Muscle of arm (tissue), 12 donors: ENCODE results near the gene ARHGEF11. TPM values are rescaled to one million over a fixed set of nuclear protein-coding genes. Genes with fewer than 3 reads are reported as not detected.

Source experiments
- DNase-seq: peaks from one replicate; pipeline ENCODE4 v3.0.0-alpha.2; 2013
- polyA plus RNA-seq, 12 donors: library from polyadenylated mRNA; unstranded; fragments of 120-200 nt; gene quantifications; one replicate each; pipeline ENCODE4 v1.2.1, GENCODE V29; 2013; ENCODE audit not compliant: insufficient read length in 12 of 12

ARHGEF11 gene
- polyA plus RNA-seq, 12 donors = 18.3 to 29.1 (median 20.6) TPM; not detected in 1

DNA sequence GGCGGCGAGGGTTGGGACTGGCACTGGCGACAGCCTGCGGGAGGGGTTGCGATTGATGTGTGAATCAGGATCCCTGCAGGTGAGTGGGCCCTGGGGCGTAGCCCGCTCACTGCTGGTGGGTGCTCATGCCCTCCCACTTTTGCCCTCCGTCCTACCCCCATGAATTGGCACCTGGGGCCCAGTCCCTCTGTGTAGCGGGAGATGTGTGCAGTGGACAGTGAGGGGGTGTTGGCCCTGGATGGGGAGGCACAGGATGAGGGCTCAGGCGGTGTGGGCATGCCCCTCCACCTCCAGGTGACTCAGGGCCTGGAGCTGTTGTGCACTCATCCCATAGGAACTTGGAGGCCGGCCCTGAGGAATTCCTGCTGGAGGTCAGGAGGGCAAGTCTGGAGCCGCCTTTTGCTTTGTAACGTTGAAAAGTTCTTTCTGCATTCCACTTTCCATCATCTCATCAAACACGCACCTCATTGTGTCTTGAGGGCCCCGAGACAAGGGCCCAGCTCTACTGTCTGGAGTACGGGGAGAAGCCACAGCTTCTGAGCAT lies 149.0 kb downstream of the ARHGEF11 start:
- DNase-seq = no peak

DNA sequence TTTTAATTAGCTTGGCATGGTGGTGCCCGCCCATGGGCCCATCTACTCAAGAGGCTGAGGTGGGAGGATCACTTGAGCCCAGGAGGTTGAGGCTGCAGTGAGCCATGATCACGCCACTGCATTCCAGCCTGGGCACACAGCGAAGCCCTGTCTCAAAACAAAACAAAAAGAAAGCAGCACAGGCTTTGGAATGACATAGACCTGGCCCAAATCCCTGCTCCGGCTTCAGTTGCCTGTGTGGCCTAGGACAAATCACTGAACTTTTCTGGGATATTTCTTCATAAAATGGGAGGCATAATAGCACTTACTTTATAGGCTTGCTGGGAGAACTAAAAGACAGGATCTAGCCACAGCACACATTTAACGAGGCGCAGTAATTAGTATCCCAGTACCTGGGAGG lies 149.6 kb downstream of the ARHGEF11 start:
- no peak for DNase-seq

DNA sequence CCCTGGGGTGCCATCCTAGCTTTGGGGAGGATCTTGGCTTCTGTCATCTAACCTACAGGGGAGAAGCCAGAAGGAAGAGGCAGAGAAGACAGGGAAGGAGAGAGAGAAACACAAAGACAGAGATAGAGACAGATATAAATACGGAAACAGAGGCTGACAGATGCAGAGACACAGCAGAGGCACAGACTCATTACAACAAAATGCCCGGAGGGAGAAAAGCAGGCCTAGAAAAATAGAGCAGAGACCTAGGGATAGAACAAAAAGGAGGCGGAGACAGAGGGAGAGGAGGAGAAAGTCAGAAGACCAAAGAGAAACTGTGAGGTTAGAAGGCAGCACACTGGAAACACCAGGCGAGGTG lies 150.1 kb downstream of the ARHGEF11 start:
- DNase-seq = no peak

DNA sequence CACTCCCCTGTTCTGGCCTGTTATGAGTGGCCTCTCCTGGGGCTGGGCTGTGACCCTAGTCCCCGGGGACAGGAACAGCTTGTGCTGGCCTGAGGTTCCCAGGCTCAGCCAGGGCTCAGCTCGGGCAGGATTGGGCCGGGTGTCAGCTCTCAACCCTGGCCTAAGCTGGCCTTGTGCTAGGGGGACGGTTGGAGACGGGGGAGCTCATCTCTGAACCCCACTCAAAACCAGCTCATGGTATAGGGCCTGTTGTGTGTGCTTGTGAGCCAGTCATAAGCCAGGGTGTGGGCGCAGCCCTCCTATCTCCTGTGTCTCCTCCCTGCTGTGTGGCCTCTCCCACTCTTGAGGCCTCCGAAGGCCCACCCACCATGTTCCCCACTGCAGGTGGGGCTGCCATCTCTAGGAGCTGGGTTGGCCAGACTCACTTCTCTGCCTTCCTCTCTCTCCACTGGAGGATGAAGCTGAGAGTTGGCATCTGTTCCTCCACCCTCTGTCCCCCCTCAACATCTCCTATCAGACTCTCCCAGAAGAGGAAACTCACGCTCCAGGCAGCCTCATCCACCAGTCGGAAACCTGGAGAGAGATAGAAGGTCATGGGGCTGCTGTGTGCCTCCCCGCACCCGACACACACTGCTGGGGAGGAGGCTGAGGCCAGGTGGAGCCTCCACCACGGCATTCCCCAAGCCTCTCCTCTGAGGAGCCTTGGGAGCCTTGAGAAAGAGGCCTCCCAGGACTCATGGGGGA lies 150.7 kb downstream of the ARHGEF11 start:
- no peak for DNase-seq

DNA sequence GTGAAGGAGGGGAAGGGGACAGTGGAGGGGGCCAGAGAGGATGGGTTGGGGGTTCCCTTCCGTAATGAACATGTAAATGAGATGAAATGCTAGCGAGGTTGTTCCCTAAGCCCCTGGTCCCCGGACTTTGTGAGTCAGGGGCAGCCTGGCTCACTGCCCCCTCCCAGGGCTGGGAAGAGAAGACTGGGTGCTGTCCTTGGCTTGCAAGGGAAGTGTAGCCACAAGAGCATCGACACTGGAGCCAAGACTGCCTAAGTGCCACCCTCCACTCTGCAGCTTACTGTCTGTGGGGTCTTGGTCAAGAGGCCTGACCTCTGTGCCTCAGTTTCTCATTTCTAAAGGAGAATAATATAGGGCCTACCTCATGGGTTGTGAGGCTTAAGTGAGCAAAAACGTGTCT lies 151.5 kb downstream of the ARHGEF11 start:
- no peak for DNase-seq

DNA sequence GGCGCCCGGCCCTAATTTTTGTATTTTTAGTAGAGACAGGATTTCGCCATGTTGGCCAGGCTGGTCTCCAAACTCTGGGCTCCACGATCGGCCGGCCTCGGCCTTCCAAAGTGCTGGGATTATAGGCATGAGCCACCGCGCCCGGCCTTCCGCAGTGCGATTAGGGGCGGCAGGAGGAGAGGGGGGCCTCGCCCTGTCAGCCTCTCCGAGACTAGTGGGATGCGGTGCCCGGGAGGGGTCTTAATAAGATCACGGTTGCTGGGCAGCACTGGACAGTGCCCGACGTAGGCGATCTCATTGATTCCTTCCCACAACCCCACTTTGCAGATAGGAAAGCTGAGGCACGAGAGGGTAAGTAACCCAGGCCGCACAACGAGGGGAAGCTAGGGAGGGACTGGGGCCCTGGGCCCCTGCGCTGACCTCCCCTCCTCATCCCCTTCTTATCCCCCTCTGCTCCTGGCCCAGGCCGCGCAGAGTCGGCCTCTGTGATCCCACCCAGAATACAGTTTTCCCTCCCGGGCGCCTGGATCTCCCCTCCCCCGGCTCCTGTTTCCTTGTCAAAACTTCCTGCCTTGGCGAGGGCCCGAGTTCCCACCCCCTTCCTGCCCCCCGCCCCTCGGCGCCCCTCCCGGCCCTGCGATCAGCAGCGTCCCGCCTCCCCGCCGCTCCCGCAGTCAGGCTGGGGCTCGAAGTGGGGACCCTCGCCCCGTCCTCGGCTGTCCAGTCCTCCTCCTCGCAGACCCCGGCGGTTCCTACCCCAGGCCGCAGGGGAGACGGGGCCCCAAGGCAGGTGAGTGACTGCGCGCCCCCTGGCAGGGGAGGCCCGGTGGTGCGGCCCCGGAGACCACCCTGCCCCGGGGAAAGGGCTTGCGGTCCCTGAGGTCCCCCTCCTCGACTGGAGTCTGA lies 152.2 kb downstream of the ARHGEF11 start, which contains the start of gene PEAR1:
Gene PEAR1 (plus strand): TSS at position 671 of the 906 bp plus-strand sequence. CDS start 10,209 bp downstream, outside the sequence.
- peak; percentile 71 for DNase-seq

DNA sequence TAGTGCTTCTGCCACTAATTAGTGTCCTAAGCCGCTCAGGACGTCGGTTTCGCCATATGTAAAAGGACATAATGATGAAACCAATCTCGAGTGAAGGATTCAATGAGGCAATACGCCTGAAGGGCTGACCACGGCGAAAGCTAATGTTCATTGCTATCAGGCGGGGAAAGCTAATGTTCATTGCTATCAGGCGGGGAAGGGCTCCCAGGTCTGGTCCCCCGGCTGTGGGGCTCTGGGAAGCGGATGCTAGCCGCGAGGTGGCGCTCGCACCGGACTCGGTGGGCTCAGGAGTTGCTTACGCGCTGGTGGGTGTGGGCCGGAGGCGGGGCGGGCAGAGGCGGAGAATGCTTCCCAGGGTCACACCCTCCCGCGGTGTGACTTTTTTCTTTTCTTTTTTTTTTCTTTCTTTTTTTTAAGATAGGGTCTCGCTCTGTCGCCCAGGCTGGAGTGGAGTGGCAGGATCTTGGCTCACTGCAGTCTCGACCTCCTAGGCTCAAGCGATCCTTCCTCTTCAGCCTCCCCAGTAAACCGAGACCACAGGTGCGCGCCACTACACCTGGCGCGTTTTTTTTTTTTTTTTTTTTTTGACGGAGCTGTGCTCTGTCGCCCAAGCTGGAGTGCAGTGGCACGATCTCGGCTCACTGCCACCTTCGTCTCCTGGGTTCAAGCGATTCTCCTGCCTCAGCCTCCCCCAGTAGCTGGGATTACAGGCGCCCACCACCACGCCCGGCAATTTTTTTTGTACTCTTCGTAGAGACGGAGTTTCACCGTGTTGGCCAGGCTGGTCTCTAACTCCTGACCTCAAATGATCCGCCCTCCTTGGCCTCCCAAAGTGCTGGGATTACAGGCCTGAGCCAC lies 153.1 kb downstream of the ARHGEF11 start:
- peak; percentile 92 for DNase-seq

DNA sequence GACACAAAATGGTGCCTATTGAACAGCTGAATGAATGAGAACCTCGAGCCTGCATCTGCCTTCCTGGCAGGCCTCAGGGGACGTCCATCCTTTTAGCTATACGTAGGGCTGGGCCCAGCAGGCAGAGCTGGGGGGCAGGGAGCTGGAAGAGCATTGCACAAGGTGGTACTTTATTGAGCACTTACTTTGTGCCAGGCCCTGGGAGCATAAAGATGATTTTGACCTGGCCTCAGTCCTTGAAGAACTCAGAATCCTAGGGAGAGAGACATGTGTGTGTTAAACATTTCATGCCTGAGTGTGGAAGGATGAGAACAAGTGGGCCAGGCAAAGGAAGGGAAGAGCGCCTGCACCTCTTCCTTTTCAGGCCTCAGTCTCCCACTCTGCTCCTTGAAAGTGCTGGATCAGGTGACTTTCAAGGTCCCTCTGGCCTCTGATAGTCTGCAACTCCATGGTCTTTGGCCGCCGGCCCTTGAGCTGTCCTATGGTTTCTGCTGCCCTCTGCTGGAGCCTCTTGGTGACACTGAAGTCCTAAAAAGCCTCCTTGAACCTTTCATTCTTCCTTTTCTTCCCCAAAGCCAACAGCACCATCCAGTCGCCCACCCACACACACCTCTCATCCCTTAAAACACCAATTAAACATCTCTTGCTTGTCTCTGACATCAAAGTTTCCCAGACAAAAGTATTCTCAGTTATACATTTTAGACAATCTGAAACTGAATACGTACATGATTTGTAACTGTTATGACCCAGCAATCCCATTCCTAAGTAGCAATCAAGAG lies 155.6 kb downstream of the ARHGEF11 start:
- peak; percentile 88 for DNase-seq

DNA sequence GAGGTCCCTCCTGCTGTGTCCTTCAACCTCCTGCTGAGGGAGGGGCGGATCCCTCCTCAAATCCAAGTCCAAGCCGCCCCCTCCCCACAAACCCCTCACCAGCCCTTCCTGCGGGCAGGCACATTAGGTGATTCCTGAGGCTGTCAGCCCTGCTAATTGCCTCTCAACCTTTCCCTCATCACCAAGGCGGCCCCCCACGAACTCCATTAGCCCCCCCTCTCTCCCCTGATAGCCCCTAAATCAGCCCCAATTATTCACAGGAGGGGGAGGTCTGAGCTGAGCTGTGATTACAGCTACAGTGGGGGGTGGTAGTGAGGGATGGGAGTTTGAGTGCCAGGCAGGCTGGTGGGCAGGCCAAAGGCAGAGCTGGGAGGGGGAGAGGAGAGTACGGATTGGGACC lies 157.8 kb downstream of the ARHGEF11 start:
- no peak for DNase-seq

DNA sequence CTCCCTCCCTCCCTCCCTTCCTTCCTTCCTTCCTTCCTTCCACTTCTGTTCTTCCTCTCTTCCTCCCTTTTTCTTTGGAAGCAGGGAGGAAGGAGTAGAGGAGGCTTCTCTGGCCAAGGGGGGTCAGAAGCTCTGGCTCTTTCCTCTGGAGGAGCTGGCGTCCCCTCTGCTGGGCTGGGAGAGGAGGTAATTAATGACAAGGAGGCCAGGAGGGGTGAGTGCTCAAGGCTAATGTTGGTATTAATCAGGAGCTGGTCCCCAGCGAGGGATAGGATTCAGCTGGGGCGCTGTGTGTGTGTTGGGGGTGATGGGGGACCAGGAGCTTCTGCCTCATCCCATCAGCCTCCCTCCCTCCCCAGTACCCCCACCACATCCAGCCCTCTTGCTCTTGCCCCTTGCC lies 158.2 kb downstream of the ARHGEF11 start:
- no peak for DNase-seq

DNA sequence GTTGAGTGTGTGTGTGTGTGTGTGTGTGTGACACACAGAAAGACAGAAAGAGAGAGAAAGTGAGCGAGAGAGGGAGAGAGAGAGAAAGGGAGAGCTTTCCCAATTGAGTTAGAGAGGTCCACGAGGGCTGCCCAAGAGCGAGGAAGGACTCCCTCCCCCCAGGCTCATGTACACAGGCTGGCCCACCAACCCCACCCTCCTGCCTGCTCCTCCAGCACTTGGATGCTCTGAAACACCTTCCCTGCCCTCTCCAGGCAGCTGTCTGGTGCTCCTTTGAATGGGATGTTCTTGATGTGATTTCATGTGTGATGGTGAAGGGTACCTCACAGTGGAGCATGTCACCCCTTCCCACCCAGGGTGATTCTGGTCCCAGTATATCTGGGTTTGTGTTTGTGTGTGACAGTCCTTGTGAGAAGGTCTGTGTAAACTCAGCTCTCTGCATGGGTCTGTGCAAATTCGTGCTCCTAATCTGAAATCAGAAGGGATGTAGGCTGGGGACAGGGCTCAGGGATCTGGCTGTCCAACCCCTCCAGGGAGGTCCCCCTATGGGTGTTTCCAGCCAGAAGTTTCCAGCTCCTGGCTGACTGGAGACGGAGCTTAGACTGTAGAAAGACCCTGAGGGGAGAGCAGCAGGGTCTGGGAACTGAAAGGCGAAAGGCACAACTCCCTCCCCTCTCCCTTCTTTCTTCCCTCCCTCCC lies 158.8 kb downstream of the ARHGEF11 start:
- no peak for DNase-seq

DNA sequence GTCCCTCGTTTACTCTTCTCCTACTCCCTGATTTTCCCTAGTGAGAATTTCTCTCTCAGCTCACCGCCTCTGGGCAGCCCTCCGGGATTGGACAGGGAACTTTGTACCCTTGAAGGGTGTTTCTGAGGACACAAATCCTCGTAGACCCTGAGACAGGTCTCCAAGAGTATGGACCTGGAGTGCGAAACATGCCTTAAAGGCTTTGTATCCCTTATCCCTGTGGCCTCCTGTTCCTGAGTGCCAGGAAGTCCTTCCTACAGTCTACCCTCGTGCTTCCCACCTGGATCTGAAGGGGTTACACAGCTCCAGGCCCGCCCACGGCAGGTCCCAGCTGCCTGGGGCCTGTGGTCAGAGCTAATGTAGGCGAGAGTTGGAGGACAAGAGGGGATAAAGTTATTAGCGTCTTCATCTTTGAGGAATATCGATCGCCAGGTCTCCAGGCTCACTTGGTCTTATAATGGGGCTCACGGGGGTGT lies 159.6 kb downstream of the ARHGEF11 start:
- DNase-seq = no peak

DNA sequence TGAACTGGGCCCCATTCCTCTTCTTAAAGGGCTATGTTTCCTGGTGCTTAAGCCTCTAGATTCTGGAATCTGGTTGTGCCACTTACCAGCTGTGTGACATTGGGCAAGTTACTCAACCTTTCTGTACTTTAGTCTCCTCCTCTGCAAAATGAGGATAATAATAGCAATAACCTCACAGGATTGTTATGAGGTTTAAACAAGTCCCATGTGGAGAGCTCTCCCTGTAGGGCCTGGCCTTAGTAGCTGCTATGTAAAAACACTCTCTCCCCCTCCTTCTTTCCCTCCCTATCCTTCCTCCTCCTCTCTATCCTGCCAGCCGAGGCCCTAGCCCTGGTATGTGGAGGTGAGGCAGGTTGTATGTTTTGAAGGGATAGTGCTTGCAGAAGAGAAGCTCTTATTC lies 160.2 kb downstream of the ARHGEF11 start:
- DNase-seq = no peak

Other genes with a start within 250 kb of the ARHGEF11 start
- gene SH2D2A, start 228.9 kb downstream of the ARHGEF11 start, polyA plus RNA-seq = 1 to 10 TPM in 1 of 12 donors, under 1 TPM in 9, not detected in 2; 0.26 to 1.4 (median 0.56) TPM
- under 1 TPM in 10 of 12 donors, not detected in 2; 0.30 to 0.83 (median 0.40) TPM for gene INSRR, start 186.6 kb downstream of the ARHGEF11 start, polyA plus RNA-seq
- gene NTRK1, start 184.9 kb downstream of the ARHGEF11 start, polyA plus RNA-seq = 1 to 10 TPM in 1 of 12 donors, under 1 TPM in 9, not detected in 2; 0.20 to 1.0 (median 0.49) TPM
- 10 to 100 TPM in 11 of 12 donors, not detected in 1; 14.7 to 37.8 (median 23.3) TPM for gene PEAR1, start 152.0 kb downstream of the ARHGEF11 start, polyA plus RNA-seq
- 1 to 10 TPM in 3 of 12 donors, under 1 TPM in 7, not detected in 2; 0.38 to 1.9 (median 0.83) TPM for gene LRRC71, start 125.1 kb downstream of the ARHGEF11 start, polyA plus RNA-seq
- under 1 TPM in 2 of 12 donors, not detected in 10; 0.09 to 0.12 TPM for gene ETV3L, start 54.1 kb upstream of the ARHGEF11 start, polyA plus RNA-seq
- gene ETV3, start 92.7 kb upstream of the ARHGEF11 start, polyA plus RNA-seq = 100 to 1,000 TPM in 1 of 12 donors, 10 to 100 TPM in 11; 13.6 to 133 (median 16.6) TPM